ENCODE data around the gene TJAP1. TPM values are rescaled to one million over a fixed set of nuclear protein-coding genes. Genes with fewer than 3 reads are reported as not detected.

The TJAP1 gene
- total RNA-seq, 2 experiments from 2014 or later: 23.6 to 24.4 TPM

DNA sequence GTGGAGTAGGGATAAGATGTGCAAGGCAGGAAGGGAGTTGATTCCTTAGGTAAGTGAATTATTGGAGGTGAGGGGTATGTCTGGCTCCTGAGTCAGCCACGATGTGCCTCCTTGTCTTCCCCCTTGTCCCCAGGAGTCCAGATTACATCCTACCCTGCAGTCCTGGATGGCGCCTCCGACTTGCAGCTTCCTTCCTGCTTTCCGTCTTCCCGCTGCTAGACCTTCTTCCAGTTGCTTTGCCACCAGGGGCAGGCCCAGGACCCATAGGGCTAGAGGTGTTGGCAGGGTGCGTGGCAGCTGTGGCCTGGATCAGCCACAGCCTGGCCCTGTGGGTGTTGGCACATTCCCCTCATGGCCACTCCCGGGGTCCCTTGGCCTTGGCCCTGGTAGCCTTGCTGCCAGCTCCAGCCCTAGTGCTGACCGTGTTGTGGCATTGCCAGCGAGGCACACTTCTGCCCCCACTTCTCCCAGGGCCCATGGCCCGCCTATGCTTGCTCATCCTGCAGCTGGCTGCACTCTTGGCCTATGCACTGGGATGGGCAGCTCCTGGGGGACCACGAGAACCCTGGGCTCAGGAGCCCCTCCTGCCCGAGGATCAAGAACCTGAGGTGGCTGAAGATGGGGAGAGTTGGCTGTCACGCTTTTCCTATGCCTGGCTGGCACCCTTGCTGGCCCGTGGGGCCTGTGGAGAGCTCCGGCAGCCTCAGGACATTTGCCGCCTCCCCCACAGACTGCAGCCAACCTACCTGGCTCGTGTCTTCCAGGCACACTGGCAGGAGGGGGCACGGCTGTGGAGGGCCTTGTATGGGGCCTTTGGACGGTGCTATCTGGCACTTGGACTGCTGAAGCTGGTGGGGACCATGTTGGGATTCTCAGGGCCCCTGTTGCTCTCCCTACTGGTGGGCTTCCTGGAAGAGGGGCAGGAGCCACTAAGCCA lies 45.1 kb upstream of the TJAP1 start:
- Histone ChIP-seq H3K4me1 (ENCODE audit: insufficient read depth, low read length) (peaks cover 24% of the 10 kb centered on the region), H3K9me3 (ENCODE audit: control insufficient read depth in 1 of 2, insufficient read depth in 1 of 2, low read length in 2 of 2) (no peaks in the 10 kb centered on the region), H3K27ac (ENCODE audit: low read depth in 1 of 2, low read length in 2 of 2) (no peak overlapping the region), H3K4me3 (ENCODE audit: low read length) (no peak overlapping the region), H3K36me3 (ENCODE audit: insufficient read depth, low read length) (peaks cover 49% of the 10 kb centered on the region), H3K27me3 (ENCODE audit: control insufficient read depth in 1 of 2, insufficient read depth in 2 of 2, low read length in 2 of 2) (no peaks in the 10 kb centered on the region)
- TF ChIP-seq, protein P1, sequence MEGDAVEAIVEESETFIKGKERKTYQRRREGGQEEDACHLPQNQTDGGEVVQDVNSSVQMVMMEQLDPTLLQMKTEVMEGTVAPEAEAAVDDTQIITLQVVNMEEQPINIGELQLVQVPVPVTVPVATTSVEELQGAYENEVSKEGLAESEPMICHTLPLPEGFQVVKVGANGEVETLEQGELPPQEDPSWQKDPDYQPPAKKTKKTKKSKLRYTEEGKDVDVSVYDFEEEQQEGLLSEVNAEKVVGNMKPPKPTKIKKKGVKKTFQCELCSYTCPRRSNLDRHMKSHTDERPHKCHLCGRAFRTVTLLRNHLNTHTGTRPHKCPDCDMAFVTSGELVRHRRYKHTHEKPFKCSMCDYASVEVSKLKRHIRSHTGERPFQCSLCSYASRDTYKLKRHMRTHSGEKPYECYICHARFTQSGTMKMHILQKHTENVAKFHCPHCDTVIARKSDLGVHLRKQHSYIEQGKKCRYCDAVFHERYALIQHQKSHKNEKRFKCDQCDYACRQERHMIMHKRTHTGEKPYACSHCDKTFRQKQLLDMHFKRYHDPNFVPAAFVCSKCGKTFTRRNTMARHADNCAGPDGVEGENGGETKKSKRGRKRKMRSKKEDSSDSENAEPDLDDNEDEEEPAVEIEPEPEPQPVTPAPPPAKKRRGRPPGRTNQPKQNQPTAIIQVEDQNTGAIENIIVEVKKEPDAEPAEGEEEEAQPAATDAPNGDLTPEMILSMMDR (IDR thresholded peaks at IDR 0.05): no peak
- no peak overlapping the region for H3K27ac Mint-ChIP-seq
- POLR2A ChIA-PET: interaction anchor here (1.0 kb wide), 1 partner anchor 63 kb away, joined by 3 read pairs; no protein-coding TSS in a partner anchor
- DNase-seq: peak in 1 of 14 experiments; percentile 18
- H3K4me1 Mint-ChIP-seq (ENCODE audit: low read depth): peaks cover 21% of the 10 kb centered on the region
- no peak for ATAC-seq (ENCODE audit: poor library complexity)
- peaks cover 41% of the 10 kb centered on the region for H3K36me3 Mint-ChIP-seq (ENCODE audit: low read depth)
- CTCF ChIA-PET: interaction anchor here (1.2 kb wide), 1 partner anchor 74 kb away, joined by 4 read pairs; no protein-coding TSS in a partner anchor
- intact Hi-C loops (cut with DNase I, micrococcal nuclease): no loop called here
- H3K4me3 Mint-ChIP-seq: peak overlapping the region; percentile 2
- H3K27me3 Mint-ChIP-seq: no peaks in the 10 kb centered on the region
- no peaks in the 10 kb centered on the region for H3K9me3 Mint-ChIP-seq

DNA sequence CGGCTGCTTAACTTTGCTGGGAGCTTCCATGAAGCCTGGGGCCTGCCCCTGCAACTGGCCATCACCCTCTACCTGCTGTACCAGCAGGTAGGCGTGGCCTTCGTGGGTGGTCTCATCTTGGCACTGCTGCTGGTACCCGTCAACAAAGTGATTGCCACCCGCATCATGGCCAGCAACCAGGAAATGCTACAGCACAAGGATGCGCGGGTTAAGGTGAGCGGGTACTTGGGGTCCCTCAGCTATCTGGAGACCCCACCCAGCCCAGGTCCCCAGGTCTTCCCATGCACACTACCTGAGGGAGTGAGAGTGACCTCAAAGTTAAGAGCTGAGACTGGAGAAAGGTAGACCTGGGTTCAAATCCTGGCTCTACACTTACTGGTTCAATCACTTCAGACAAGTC lies 44.2 kb upstream of the TJAP1 start:
- Histone ChIP-seq H3K4me3 (ENCODE audit: low read length) (no peak overlapping the region), H3K4me1 (ENCODE audit: insufficient read depth, low read length) (peaks cover 20% of the 10 kb centered on the region), H3K27me3 (ENCODE audit: control insufficient read depth in 1 of 2, insufficient read depth in 2 of 2, low read length in 2 of 2) (no peaks in the 10 kb centered on the region), H3K9me3 (ENCODE audit: control insufficient read depth in 1 of 2, insufficient read depth in 1 of 2, low read length in 2 of 2) (no peaks in the 10 kb centered on the region), H3K36me3 (ENCODE audit: insufficient read depth, low read length) (peaks cover 52% of the 10 kb centered on the region), H3K27ac (ENCODE audit: low read depth in 1 of 2, low read length in 2 of 2) (no peak overlapping the region)
- intact Hi-C loops (cut with DNase I, micrococcal nuclease): no loop called here
- Mint-ChIP-seq H3K36me3 (ENCODE audit: low read depth) (peaks cover 42% of the 10 kb centered on the region), H3K4me1 (ENCODE audit: low read depth) (peaks cover 15% of the 10 kb centered on the region), H3K27ac (no peak overlapping the region), H3K9me3 (no peaks in the 10 kb centered on the region), H3K4me3 (no peak overlapping the region), H3K27me3 (no peaks in the 10 kb centered on the region)
- POLR2A ChIA-PET: no interaction called here
- DNase-seq: peak in 1 of 14 experiments; percentile 11
- no peak for ATAC-seq (ENCODE audit: poor library complexity)
- TF ChIP-seq, protein P1 (IDR thresholded peaks at IDR 0.05): no peak
- CTCF ChIA-PET: interaction anchor here (1.2 kb wide), 1 partner anchor 73 kb away, joined by 4 read pairs; no protein-coding TSS in a partner anchor

DNA sequence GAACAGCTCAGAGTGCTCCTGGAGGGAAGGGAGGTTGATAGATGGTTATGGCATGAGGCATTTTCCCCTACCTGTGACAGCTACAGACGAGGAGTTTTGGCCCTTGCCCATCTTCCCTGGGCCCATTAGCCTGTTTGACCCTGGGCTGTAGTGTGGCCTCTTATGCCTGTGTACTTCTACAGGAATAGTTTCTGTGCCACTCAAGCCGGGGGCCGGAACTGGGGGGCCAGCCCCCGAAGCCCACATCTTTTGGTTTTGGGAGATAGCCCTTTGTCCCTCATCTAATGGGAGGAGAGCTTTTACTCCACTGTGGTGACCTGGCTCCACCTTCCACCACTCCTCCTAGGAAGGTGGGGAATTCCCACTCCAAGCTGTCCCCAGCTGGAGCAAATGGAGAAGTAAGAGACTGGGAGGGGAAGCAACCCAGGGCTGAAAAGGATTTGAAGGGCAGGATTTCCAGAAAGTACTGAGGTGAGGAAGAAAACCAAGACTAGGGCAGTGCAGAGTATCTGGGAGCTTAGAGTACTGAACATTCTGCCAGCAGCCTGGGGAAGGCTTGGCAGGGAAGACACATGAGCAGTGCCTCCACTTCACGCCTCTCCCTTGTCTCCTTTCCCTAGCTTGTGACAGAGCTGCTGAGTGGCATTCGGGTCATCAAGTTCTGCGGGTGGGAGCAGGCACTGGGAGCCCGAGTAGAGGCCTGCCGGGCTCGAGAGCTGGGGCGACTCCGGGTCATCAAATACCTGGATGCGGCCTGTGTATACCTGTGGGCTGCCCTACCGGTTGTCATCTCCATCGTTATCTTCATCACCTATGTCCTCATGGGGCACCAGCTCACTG lies 43.1 kb upstream of the TJAP1 start:
- H3K27ac Mint-ChIP-seq: no peak overlapping the region
- Histone ChIP-seq H3K27ac (ENCODE audit: low read depth in 1 of 2, low read length in 2 of 2) (no peak overlapping the region), H3K36me3 (ENCODE audit: insufficient read depth, low read length) (peaks cover 62% of the 10 kb centered on the region), H3K4me3 (ENCODE audit: low read length) (no peak overlapping the region), H3K4me1 (ENCODE audit: insufficient read depth, low read length) (peaks cover 9% of the 10 kb centered on the region), H3K27me3 (ENCODE audit: control insufficient read depth in 1 of 2, insufficient read depth in 2 of 2, low read length in 2 of 2) (no peaks in the 10 kb centered on the region), H3K9me3 (ENCODE audit: control insufficient read depth in 1 of 2, insufficient read depth in 1 of 2, low read length in 2 of 2) (no peaks in the 10 kb centered on the region)
- TF ChIP-seq, protein P1 (IDR thresholded peaks at IDR 0.05): no peak
- no peaks in the 10 kb centered on the region for H3K27me3 Mint-ChIP-seq
- H3K4me1 Mint-ChIP-seq (ENCODE audit: low read depth): peaks cover 4% of the 10 kb centered on the region
- peak in 1 of 14 experiments; percentile 12 for DNase-seq
- ATAC-seq (ENCODE audit: poor library complexity): no peak
- peaks cover 39% of the 10 kb centered on the region for H3K36me3 Mint-ChIP-seq (ENCODE audit: low read depth)
- no peak overlapping the region for H3K4me3 Mint-ChIP-seq
- H3K9me3 Mint-ChIP-seq: no peaks in the 10 kb centered on the region
- CTCF ChIA-PET: interaction anchor here (0.8 kb wide), 1 partner anchor 36 kb away, joined by 3 read pairs; no protein-coding TSS in a partner anchor
- intact Hi-C loops (cut with DNase I, micrococcal nuclease): no loop called here
- POLR2A ChIA-PET: interaction anchor here (0.6 kb wide), 1 partner anchor 145 kb away, joined by 3 read pairs; no protein-coding TSS in a partner anchor

Measured in CD4-positive, alpha-beta T cell (primary cell).